Vagina (tissue), 2 donors: Measurements from ENCODE around the gene SMIM35. TPM values are rescaled to one million over a fixed set of nuclear protein-coding genes. Genes with fewer than 3 reads are reported as not detected.

Experiments
- DNase-seq, 2 donors: peaks; one replicate each; pipeline ENCODE4 v3.0.0-alpha.2; 2017; ENCODE audit errors: extremely low spot score in 2 of 2
- H3K27ac ChIP-seq: fragments of 200-600 bp; sonication (generic); one replicate; pipeline ENCODE4 v1.5.1; 2019
- H3K27me3 ChIP-seq: fragments of 200-600 bp; sonication (generic); one replicate; pipeline ENCODE4 v1.5.1; 2019
- H3K36me3 ChIP-seq, 2 donors: fragments of 200-600 bp; sonication (generic); one replicate each; pipeline ENCODE4 v1.5.1; 2017 to 2019
- H3K4me1 ChIP-seq: fragments of 200-600 bp; sonication (generic); one replicate; pipeline ENCODE4 v1.5.1; 2019
- H3K4me3 ChIP-seq, 2 donors: fragments of 200-600 bp; sonication (generic); 1 replicate in 1 of 2; 2 replicates in 1 of 2; pipeline ENCODE4 v1.5.1; 2016 to 2019
- H3K9me3 ChIP-seq: fragments of 200-600 bp; sonication (generic); one replicate; pipeline ENCODE4 v1.5.1; 2019
- CTCF ChIP-seq, 3 experiments: fragments of 450-650 bp in 2 of 3; fragments of 200-600 bp in 1 of 3; sonication (generic) in 1 of 3; IDR thresholded peaks; one replicate each; pipeline ENCODE4 v1.5.1; 2017 to 2019; ENCODE audit warnings: antibody characterized with exemption in 3 of 3, mild to moderate bottlenecking in 2 of 3, moderate library complexity in 2 of 3
- POLR2A ChIP-seq, 2 donors: fragments of 450-650 bp; IDR thresholded peaks; one replicate each; pipeline ENCODE4 v1.6.1; 2017; ENCODE audit warnings: antibody characterized with exemption in 2 of 2, mild to moderate bottlenecking in 2 of 2, moderate library complexity in 2 of 2
- POLR2AphosphoS5 ChIP-seq, 2 donors: sonication (generic); formaldehyde crosslinking; IDR thresholded peaks; one replicate each; pipeline ENCODE4 v1.9.0; 2017; ENCODE audit warnings: antibody characterized with exemption in 2 of 2, mild to moderate bottlenecking in 2 of 2, low read depth in 1 of 2; ENCODE audit not compliant: insufficient read depth in 1 of 2
- intact Hi-C: fragments of 100-400 bp; cut with DNase I; formaldehyde crosslinking; loops from one replicate; pipeline ENCODE4 v1.15.1; 2023
- total RNA-seq: library from RNA; depleted of rRNA; stranded (reverse); fragments of >200 nt; gene quantifications from one replicate; pipeline ENCODE4 v1.2.3, GENCODE V29; 2016

The SMIM35 gene
- total RNA-seq, 1 donor from 2014 or later = not detected

- Histone ChIP-seq H3K27ac (no peak overlapping the region), H3K4me3 (no peak overlapping the region), H3K27me3 (no peaks in the 10 kb centered on the region), H3K9me3 (no peaks in the 10 kb centered on the region), H3K4me1 (no peaks in the 10 kb centered on the region), H3K36me3 (no peaks in the 10 kb centered on the region)
- peak in 1 of 2 donors; percentile 58 for DNase-seq
- intact Hi-C loops = no loop called here
- no peak for TF ChIP-seq POLR2AphosphoS5 (IDR thresholded peaks at IDR 0.05; ENCODE audit: insufficient read depth in 1 of 2, low read depth in 1 of 2)
- TF ChIP-seq CTCF (IDR thresholded peaks at IDR 0.05) = no peak
- no peak for TF ChIP-seq POLR2A (IDR thresholded peaks at IDR 0.05)
Observed at GRCh38 chr11:117969160-117969991, 117.4 kb downstream of the SMIM35 start.

GRCh38 chr11:117966908-117967307, 119.9 kb downstream of the SMIM35 start:
- intact Hi-C loops = no loop called here
- DNase-seq = no peak

GRCh38 chr11:117962826-117963225, 123.9 kb downstream of the SMIM35 start:
- Histone ChIP-seq H3K27me3 (no peaks in the 10 kb centered on the region), H3K36me3 (no peaks in the 10 kb centered on the region), H3K9me3 (no peaks in the 10 kb centered on the region), H3K4me3 (no peak overlapping the region), H3K27ac (no peak overlapping the region), H3K4me1 (no peaks in the 10 kb centered on the region)
- TF ChIP-seq POLR2A (IDR thresholded peaks at IDR 0.05) (no peak), CTCF (IDR thresholded peaks at IDR 0.05) (no peak), POLR2AphosphoS5 (IDR thresholded peaks at IDR 0.05; ENCODE audit: insufficient read depth in 1 of 2, low read depth in 1 of 2) (no peak)
- intact Hi-C loops = no loop called here
- DNase-seq = no peak

More at GRCh38 chr11:117966908-117967307, 119.9 kb downstream of the SMIM35 start:
- Histone ChIP-seq H3K9me3 (no peaks in the 10 kb centered on the region), H3K36me3 (no peaks in the 10 kb centered on the region), H3K27ac (no peak overlapping the region), H3K4me1 (no peaks in the 10 kb centered on the region), H3K4me3 (no peak overlapping the region), H3K27me3 (no peaks in the 10 kb centered on the region)
- TF ChIP-seq POLR2A (IDR thresholded peaks at IDR 0.05) = no peak
- no peak for TF ChIP-seq POLR2AphosphoS5 (IDR thresholded peaks at IDR 0.05; ENCODE audit: insufficient read depth in 1 of 2, low read depth in 1 of 2)
- no peak for TF ChIP-seq CTCF (IDR thresholded peaks at IDR 0.05)

- DNase-seq = peak in 1 of 2 donors; percentile 10
- no peaks in the 10 kb centered on the region for H3K4me1 ChIP-seq
- H3K27ac ChIP-seq = no peak overlapping the region
- no peaks in the 10 kb centered on the region for H3K27me3 ChIP-seq
- no peak overlapping the region for H3K4me3 ChIP-seq
- H3K36me3 ChIP-seq = no peaks in the 10 kb centered on the region
- no peak for TF ChIP-seq POLR2AphosphoS5 (IDR thresholded peaks at IDR 0.05; ENCODE audit: insufficient read depth in 1 of 2, low read depth in 1 of 2)
- no peak for TF ChIP-seq POLR2A (IDR thresholded peaks at IDR 0.05)
- TF ChIP-seq CTCF (IDR thresholded peaks at IDR 0.05) = no peak
- H3K9me3 ChIP-seq = no peaks in the 10 kb centered on the region
- intact Hi-C loops = no loop called here
Observed at GRCh38 chr11:117961896-117962295, 124.9 kb downstream of the SMIM35 start.

GRCh38 chr11:117960406-117960805, 126.4 kb downstream of the SMIM35 start:
- Histone ChIP-seq H3K27me3 (no peaks in the 10 kb centered on the region), H3K36me3 (no peaks in the 10 kb centered on the region), H3K27ac (no peak overlapping the region), H3K4me3 (no peak overlapping the region), H3K9me3 (no peaks in the 10 kb centered on the region), H3K4me1 (no peaks in the 10 kb centered on the region)
- intact Hi-C loops = no loop called here
- no peak for TF ChIP-seq CTCF (IDR thresholded peaks at IDR 0.05)
- no peak for TF ChIP-seq POLR2AphosphoS5 (IDR thresholded peaks at IDR 0.05; ENCODE audit: insufficient read depth in 1 of 2, low read depth in 1 of 2)
- no peak for TF ChIP-seq POLR2A (IDR thresholded peaks at IDR 0.05)
- DNase-seq = no peak
